Measurements from ENCODE around the gene CELSR1.
"Not testable (repeated sequence)": the region's sequence is repeated elsewhere in the genome, so short reads cannot be mapped to it uniquely, and the experiment has no call there.

CELSR1 gene

DNA sequence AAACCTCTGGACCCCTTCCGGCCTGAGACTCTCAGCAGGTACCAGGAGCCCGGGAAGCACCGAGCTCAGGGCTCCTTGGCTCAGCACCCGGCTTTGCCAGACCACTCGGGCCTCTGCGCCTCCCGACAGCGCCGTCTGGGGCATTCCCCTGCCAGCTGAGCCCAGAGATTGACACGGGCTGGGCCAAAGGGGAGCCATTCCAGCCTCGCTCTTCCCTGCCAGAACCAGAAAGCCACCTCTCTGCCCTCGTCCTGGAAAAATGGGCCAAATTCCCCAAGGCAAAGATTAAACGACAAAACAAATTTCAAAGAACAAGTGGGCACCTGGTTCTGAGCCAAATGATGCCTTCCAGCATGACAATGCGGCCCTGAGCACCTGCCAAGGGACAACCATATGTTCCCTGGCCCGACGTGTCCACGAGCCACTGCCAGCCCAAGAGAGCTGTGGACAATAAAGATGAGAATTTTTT lies 59.3 kb downstream of the CELSR1 start:
- DNase-seq, result no peak

DNA sequence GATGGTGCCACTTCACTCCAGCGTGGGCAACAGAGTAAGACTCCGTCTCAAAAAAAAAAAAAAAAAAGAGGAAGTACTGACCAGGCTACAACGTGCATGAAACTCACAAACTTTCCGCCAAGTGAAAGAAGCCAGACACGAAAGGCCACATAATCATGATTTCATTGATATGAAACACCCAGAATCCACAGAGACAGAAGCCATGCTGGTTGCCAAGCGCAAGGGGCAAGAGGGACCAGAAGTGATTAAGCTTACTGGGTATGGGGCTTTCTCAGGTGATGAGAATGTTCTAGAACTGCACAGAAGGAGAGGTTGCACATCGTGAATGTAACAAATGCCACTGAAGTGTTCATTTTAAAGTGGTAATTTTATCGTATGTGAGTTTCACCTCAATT lies 60.9 kb downstream of the CELSR1 start:
- no peak for DNase-seq

DNA sequence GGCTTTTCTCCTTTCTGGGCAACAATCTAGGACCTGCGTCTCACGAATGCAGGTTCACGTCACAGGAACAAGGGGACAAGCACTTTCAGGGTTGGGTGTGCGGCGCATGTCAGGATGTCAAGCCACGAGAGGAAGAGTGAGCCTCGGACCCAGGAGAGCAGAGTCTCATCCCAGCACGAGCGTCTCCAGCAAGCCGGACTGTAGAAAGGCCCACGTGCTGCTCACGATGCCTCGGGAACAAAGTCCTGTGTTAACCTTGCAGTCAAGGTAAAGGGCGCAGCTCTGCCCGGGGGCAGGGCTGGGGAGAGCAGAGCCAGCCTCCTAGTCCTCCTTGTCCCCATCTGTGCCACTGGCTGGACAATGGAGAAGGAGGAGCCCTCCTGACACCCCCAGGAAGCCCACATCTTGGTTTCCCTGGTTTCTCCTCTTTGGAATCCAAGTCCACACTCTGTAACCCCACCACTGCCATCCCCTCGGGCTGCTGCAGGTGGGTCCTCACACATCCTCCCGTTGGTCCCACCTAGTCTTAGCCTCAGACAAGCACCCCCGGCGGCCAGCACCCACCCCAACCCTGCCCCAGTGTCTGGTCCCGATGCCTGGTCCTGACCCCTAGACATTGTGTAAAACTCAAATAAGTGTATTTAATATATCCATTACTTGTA lies 63.4 kb downstream of the CELSR1 start:
- no peak for DNase-seq

DNA sequence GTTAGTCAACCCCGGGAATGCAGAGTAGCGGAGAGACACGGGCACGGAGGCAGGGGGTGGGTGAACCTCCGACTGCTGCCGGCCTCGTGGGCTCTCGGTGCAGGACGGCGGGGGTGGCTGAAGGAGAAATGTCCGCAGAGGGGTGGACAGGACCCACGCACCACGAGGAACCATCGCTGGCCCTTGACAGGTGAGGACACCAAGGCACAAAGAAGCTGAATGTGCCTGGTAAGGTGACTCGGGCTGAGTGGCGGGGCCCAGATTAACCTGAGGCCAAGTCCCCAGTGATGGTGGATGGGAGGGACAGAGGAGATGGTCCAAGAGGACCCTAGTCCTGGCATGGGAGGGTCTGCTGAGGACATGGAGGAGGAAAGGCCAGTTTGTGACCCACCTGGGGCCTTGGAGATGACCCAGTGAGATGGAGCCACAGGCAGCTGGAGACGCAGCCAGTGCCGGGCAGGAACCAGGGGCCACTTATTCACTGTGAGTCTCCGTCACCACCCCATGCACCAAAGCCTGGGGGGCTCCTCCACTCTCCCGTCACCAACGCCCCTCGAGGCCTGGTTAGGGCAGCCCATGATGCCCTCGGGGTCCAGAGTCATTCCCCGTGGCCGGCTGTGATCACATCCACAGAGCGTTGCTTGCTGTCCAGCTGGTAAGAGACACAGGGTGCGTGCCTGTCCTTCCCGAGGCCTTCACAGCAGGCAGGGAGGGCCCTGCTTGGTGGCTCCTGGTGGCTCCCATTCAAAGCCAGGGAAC lies 64.2 kb downstream of the CELSR1 start:
- DNase-seq, result no peak

DNA sequence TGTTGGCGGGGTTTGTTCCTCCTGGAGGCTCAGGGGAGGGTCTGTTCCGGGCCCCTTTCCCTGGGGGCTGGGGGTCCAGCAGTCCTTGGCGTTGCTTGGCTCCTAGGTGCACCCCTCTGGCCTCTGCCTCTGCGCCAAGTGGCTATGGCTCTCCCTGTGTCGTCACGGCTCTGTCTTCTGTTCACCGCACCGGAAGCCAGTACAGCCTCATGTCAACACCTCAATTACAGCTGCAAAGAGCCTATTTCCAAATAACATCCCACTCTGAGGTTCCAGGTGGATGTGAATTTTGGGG lies 64.8 kb downstream of the CELSR1 start:
- no peak for DNase-seq

DNA sequence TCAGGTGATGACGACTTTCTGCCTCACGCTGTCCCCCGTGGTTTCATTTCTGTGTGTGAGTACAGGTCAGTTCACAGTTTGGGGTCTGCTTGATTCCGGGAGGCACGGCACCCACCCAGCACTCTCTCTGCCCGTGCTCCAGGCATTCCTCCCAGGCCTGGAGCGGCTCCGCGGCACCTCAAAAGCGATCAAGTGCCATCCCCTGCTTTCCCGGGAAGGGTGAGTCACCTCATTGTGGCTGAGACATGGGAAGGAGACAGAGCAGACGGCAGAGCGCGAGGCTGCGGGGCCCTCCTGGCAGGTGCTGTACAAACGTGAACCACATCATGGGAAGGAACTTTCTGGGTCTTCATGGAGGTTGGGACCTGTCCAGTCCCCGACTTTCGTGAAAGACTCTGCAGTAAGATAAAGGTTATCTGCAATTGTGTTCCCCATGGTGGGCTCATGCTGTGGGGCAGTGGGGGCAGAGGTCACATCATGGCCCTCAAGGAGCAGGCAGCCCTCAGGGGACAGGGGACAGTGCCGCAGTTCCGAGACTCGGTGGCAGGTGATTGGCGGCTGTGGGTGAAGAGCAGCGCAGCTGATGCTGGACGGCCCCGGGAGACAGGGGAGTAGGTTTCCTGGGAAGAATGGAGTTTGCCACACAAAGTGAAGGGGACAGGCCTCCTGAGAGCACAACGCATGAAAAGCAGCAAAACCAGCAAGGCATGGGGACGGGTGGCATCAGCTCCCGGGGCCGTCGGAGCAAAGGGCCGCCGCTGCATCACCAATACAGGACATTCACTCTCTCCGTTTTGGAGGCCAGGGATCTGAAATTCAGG lies 65.3 kb downstream of the CELSR1 start:
- no peak for DNase-seq

DNA sequence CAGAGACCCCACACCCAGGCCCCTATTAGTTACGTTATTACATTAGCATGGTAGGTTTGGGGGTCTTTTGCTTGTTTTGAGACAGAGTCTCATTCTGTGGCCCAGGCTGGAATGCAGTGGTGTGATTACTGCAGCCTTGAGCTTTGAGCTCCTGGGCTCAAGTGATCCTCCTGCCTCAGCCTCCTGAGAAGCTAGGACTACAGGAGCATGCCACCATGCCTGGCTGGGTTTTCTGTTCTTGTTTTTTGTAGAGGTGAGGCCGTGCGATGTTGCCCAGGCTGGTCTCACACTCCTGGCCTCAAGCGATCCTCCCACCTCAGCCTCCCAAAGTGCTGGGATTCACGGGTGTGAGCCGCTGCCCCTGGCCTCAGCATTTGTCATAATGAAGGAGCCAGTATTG lies 66.1 kb downstream of the CELSR1 start:
- not testable (repeated sequence) for DNase-seq

DNA sequence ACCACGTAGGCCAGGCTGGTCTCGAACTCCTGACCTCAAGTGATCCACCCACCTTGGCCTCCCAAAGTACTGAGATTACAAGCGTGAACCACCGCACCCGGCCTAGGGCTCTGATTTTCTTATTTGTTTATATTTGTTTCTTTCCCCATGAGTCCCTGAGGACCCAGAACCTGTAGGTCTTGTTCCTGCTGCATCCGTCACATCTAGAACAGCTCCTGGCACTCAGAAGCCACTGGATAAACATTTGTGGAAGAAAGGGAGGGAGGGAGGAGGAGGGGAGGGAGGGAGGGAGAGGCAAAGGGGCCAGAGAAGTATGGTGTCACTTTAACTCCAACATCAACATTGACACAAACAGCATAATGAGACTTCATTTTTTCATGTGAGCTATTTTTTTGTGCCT lies 67.7 kb downstream of the CELSR1 start:
- no peak for DNase-seq

DNA sequence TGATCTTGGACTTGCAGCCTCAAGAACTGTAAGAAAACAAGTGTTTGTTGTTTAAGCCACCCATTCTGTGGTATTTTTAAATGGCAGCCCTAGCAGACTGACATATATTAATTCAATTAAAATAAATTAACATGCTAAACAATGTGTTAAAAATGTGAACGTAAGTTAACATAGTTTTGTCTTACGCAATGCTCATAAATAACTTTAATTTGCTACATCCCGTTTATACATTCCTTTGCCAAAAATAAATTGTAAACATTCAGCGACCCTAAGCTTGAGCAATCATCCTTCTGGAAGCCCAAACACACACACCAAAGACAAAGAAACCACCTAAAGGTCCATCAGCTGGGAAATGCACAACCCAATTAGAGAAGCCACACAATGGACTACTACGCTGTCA lies 70.4 kb downstream of the CELSR1 start:
- no peak for DNase-seq

DNA sequence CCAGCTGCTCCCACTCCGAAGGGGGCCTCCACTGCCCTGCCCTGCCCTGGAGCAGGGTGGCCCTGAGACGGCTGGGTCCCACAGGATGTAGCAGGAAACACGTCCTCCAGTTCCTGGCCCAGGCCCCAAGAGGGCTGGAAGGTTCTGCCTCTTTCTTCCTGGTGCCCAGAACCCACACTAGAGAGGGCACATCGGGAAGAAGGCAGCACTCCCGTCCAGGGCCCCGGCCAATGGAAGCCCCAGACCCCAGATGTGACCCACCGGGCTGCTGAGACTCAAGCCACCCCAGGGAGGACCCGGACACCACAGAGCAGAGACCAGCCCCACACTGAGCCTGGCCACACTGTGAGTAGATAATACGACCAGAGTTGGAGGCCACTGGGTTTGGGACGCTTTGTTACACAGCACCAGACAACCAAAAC lies 71.2 kb downstream of the CELSR1 start:
- DNase-seq, result no peak

DNA sequence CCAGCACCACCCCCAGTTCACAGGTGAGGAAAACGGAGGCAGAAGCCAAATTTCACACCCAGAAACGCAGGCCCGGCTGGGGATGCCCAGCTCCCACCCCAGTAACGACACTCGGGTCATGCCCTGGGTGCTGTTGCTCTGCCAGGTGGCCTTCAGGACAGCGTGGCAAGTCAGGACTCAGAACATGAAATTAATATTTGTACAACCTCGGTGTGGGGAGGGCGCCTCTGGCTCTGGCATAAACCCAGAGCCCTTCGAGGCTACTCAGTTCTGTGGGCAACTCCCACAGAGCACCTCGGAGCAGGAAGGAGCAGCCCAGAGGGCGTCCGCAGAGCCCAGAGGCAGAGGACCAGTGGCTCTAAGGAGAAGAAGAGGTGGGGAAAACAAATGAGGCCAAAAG lies 71.6 kb downstream of the CELSR1 start:
- DNase-seq, result no peak

DNA sequence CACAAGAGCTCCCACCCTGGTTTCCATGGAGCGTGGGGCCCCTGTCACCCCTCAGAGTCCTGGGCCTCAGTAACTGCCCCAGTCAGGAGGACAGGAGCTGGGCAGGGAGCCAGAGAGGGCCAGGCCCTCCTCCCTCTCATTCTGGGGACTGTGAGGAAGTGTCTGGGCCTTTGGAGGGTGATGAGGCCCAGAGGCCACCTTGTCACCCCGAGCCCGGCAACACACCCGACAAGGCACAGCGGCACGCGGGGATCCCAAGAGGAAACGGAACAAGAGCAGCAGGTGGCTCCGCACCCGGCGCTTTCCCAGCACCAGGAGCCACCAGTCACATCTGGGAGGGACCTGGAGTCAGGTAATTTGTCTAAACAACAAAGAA lies 72.1 kb downstream of the CELSR1 start:
- no peak for DNase-seq

DNA sequence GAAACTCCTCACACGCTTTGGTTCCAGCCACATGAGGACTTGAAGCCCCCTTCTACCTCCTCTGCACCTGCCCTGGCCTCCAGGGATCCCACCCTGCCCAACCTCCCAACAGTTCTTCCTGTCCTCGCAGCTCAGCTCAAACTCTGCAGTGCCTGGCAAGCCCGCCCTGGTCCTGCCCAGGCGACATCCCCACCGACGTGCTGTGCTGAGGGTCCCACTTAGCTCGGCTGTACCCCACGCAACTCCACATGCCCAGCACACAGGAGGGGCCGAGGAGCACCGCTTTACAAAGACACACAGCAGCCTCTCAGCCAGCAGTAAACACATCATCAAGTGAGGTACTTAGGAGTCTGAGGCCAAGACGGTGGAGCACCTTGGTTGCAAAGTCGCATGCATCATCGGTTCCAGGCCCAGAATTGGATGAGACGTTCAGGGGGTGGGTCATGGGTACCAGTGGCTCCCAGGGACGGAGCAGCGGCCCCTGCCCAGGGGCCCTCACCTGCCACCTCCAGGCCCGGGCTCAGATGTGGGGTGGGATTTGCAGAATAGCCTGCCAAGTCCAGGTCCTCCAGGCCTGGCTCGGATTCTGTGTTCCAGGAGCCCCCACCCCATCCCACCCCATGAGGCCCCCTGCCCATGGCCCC lies 72.6 kb downstream of the CELSR1 start:
- DNase-seq, result no peak

DNA sequence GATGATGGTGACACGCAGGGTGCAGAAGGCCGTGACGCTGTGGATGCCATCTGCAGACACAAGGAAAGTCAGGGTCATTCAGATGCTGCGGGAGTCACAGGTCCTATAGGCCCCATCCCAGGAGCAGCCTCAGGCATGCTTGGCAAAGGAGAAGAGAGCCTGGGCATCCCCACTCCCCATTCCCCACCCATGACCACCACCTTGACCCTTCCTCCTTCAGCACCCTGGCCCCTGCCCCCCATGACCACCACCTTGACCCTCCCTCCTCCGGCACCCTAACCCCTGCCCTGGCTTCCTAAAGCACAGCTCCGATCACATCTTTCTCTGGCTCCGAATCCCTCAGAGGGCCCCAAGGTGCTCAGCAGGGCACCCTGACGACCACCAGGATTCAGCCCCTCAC lies 73.1 kb downstream of the CELSR1 start:
- no peak for DNase-seq

DNA sequence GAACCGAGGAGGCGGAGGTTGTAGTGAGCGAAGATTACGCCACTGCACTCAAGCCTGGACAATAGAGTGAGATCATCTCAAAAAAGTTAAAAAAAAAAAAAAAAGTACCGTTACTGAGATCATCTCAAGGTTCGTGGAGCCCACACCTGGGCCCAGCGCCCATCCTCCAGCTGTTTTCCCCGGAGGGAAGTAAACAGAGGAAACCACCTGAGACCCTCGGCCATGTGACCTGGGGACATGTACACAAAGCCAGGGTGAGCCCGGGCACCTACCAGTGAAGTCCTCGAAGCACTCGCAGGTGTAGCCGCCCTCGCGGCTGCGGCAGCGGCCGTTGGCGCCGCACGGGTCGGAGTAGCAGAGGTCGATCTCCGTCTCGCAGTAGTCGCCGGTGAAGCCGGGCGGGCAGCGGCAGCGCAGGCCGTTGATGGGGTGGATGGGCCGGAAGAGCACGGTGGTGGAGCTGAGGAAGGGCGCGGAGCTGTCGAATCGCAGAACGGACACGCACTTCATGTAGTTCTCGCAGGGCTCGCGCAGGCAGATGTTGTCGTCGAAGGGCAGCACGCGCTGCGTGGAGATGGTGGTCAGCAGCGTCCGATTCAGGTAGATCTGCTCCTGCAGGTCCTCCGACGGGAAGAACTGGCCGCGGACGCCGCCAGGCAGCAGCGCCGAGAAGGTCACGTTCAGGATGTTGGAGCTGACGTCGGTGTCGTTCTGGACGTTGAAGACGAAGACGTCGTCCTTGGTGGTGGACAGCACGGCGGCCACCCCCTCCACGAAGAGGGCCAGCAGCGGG lies 73.8 kb downstream of the CELSR1 start:
- no peak for DNase-seq

DNA sequence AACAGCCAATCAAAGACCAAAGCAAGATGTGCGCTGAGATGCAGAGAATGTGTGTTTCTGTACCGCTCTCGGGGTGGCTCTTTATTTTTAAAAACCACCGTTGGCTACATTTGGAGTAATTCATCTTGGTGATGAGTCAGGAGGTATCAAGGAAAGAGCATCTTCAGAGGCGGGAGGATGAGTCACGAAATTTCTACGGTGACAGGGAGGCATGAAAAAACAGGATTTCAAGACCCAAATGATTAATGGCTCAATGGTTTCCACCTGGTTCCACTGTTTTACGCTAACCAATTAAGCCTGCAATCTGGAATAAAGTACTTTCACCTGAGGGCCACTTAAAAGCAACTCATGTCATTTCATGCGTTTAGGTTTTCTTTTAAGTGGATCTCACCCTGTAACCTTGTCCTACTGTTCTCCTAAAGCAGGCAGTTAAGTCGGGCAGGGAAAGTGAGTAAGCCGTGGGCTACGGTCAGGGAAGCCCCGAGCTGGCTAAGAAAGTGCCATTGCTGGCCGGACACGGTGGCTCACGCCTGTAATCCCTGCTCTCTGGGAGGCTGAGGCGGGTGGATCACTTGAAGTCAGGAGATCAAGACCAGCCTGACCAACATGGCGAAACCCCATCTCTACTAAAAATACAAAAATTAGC lies 74.6 kb downstream of the CELSR1 start:
- no peak for DNase-seq

DNA sequence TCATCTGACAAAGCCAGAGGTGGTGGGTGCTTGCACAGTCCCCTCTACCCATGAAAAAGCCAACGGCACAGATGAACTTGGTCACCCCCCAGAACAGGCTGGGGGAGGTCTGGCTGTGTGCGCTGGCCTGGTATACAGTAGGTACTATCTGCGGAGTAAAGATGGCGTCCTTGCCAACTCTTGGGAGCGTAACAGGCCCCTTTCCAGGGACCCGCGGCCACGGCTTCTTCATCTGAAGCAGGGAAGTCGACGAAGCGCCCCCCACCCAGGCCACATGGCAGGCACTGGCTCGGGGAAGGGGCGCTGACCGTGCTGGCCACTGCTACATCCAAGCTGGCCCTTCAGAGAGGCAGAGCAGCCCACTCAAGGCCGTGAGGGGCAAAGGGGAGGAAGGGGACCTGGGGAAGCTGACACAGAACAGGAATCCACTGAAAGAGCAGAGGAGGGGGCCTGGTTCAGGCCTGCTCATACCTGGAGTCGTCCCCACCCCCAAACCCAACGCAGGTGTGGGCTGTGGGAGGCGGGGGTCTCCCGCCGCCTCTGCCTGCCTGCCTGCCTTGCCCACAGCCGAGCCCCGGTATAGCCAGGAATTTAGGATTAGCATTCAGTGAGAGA lies 75.7 kb downstream of the CELSR1 start:
- no peak for DNase-seq

DNA sequence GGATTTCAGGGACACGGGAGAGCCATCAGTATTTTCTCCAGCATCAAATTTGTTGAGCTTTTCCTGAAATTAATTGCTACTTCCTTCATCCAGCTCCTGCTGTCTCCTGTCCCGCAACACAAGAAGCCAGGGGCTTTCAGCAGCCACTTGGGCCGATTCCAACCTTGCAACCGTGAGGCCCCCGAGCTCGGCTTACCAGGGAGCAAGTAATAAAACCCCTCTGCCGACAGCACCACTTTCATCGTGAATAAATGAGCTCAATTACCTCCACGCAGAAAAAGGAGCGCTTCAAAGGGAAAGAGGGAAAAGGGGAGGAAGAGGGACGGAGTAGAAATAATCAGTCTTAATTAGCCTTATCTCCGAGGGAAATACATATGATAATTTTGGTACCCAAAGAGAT lies 76.6 kb downstream of the CELSR1 start:
- no peak for DNase-seq

DNA sequence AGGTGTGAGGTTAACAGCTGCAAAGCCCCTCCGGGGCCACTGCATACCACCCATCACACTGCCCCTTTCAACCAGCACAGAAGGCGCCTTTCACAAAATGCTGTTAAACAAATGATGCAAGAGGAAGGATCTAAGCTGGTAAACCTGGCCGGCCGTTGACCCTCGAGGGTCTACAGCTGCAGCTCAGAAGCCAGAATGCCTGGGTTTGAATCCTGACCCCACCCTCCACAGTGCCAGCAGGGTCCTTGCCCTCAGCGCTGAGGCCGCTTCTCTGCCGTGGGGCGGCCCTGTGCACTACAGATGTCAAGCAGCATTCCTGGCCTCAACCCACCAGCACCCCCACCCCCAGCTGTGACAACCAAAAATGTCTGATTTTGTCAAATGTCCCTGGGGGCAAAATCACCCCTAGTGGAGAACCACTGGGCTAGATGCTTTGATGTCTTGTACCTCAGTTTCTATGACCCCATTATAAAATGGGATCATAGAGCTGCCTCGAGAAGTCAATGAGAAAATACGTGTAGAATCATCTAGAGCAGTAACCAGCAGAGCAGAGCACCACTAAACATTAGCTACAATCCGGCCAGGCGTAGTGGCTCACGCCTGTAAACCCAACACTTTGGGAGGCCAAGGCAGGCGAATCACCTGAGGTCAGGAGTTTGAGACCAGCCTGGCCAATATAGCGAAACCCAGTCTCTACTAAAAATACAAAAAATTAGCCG lies 77.9 kb downstream of the CELSR1 start:
- no peak for DNase-seq

DNA sequence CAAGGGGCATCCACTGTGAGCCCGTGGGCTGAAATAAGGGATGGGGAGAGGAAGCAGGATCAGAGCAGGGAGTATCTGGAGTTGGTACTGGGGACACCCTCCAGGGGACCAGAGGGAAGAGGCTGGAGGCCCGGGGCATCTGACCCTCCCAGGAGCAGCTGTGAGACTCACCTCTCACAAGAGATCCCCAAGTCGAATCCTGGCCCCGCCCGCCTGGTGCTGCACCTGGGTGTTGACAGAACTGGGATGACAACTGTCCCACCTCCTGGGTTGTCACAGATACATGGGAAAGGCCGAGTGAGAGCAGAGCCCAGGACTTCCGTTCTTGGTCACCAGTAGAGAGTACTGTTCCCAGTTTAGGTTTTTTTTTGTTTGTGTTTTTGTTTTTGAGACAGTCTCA lies 78.9 kb downstream of the CELSR1 start:
- no peak for DNase-seq

All from NCI-H748 treated with DMSO at 0.1 percent for 48 hours (cell line).